K562 (cell line): ENCODE data around the gene CBL. TPM values are rescaled to one million over a fixed set of nuclear protein-coding genes. Genes with fewer than 3 reads are reported as not detected.

Source experiments
- ATAC-seq: fragments of 200-7000 bp; cut with Tn5 transposase; 3 replicates; pipeline ENCODE4 v1.9.1; 2020; ENCODE audit warnings: moderate library complexity
- BruUV-seq: library from RNA; stranded (reverse); fragments of 400-500 nt; replicated peaks from 2 replicates; lab custom pipeline; 2021; lab: Mats Ljungman, UMichigan
- CTCF ChIA-PET: fragments of 300-600 bp; formaldehyde crosslinking; extraction: SDS; loops from one replicate; lab custom pipeline; 2021; ENCODE audit warnings: low intra/inter-chr PET ratio; lab: Yijun Ruan, JAX
- POLR2A ChIA-PET: fragments of 300-600, 350-650 bp; sonication (Branson Sonifier 250); formaldehyde crosslinking; extraction: SDS; loops from one replicate; lab custom pipeline; 2021; ENCODE audit warnings: antibody characterized with exemption, inconsistent platforms; lab: Yijun Ruan, JAX
- DNase-seq, 4 experiments: peaks; one replicate each; pipeline versions ENCODE4 v3.0.0 to v3.0.0-alpha.2; 2011 to 2018; ENCODE audit warnings: low spot score in 3 of 4, mixed read lengths in 3 of 4; ENCODE audit errors: extremely low read depth in 1 of 4
- FAIRE-seq: peaks from 2 replicates; lab custom pipeline; 2011; peaks lifted over from hg19 to GRCh38; lab: Jason Lieb, UNC
- H2AFZ ChIP-seq: 2 replicates; pipeline ENCODE4 v1.6.0; 2011; ENCODE audit warnings: low read depth, low read length, control low read depth, inconsistent platforms
- H3K27ac ChIP-seq: fragments of 200-600 bp; 3 replicates; pipeline ENCODE4 v1.8.0; 2011; ENCODE audit warnings: low read depth, mild to moderate bottlenecking, control low read depth, inconsistent platforms, low read length, moderate library complexity, mixed read lengths; ENCODE audit errors: extremely low read depth
- H3K27me3 ChIP-seq, 2 experiments: fragments of 300-600 bp in 1 of 2; 2 replicates in 1 of 2; 3 replicates in 1 of 2; pipeline versions ENCODE4 v1.6.0 to v1.8.0; 2011; ENCODE audit warnings: inconsistent platforms in 2 of 2, low read length in 2 of 2, mild to moderate bottlenecking in 1 of 2, mixed read lengths in 1 of 2, moderate library complexity in 1 of 2; ENCODE audit not compliant: control insufficient read depth in 2 of 2, insufficient read depth in 2 of 2
- H3K36me3 ChIP-seq: fragments of 300-600 bp; 3 replicates; pipeline ENCODE4 v1.8.0; 2011; ENCODE audit warnings: mild to moderate bottlenecking, low read length, inconsistent platforms; ENCODE audit not compliant: control insufficient read depth, insufficient read depth
- H3K4me1 ChIP-seq, 2 experiments: fragments of 200-600 bp in 1 of 2; replicated peaks in 1 of 2; 2 replicates in 1 of 2; 3 replicates in 1 of 2; pipeline versions ENCODE4 v1.5.1 to v1.8.0; 2011; ENCODE audit warnings: inconsistent platforms in 2 of 2, low read length in 2 of 2, mild to moderate bottlenecking in 1 of 2, mixed read lengths in 1 of 2, moderate library complexity in 1 of 2; ENCODE audit not compliant: control insufficient read depth in 2 of 2, insufficient read depth in 2 of 2
- H3K4me2 ChIP-seq: 2 replicates; pipeline ENCODE4 v1.6.1; 2011; ENCODE audit warnings: low read length, control low read depth, inconsistent platforms, mixed read lengths; ENCODE audit not compliant: insufficient read depth
- H3K4me3 ChIP-seq: fragments of 200-600 bp; sonication (generic), shearing (Covaris generic); 2 replicates; pipeline ENCODE4 v1.5.1; 2016; ENCODE audit warnings: control low read depth, inconsistent platforms
- H3K79me2 ChIP-seq: fragments of 200-600 bp; 3 replicates; pipeline ENCODE4 v1.8.0; 2011; ENCODE audit warnings: low read length, inconsistent platforms; ENCODE audit not compliant: control insufficient read depth, insufficient read depth
- H3K9ac ChIP-seq, 2 experiments: 2 replicates each; pipeline versions ENCODE4 v1.6.0 to v1.6.1; 2011; ENCODE audit warnings: low read depth in 2 of 2, low read length in 2 of 2, control low read depth in 1 of 2, inconsistent platforms in 1 of 2, mild to moderate bottlenecking in 1 of 2, mixed read lengths in 1 of 2; ENCODE audit not compliant: insufficient read depth in 1 of 2
- H3K9me1 ChIP-seq: one replicate; pipeline ENCODE4 v1.6.0; 2011; ENCODE audit warnings: inconsistent platforms, mild to moderate bottlenecking, low read length, moderate library complexity; ENCODE audit not compliant: control insufficient read depth, insufficient read depth
- H3K9me3 ChIP-seq: replicated peaks from 2 replicates; pipeline ENCODE4 v1.5.1; 2011; ENCODE audit warnings: low read depth, low read length, inconsistent platforms; ENCODE audit not compliant: control insufficient read depth, insufficient read depth
- H4K20me1 ChIP-seq: replicated peaks from 2 replicates; pipeline ENCODE4 v1.6.1; 2011; ENCODE audit warnings: low read length, inconsistent platforms, mixed read lengths; ENCODE audit not compliant: control insufficient read depth, insufficient read depth
- ATF6 ChIP-seq: sonication (generic); formaldehyde crosslinking; IDR thresholded peaks from 2 replicates; pipeline ENCODE4 v1.4.0; 2020; ENCODE audit warnings: mild to moderate bottlenecking, missing genetic modification reagents
- RFX1 ChIP-seq: fragments of 450-650 bp; IDR thresholded peaks from 2 replicates; pipeline ENCODE4 v1.6.1; 2016; ENCODE audit warnings: mild to moderate bottlenecking, moderate library complexity
- ZFP1 ChIP-seq: fragments of 450-650 bp; formaldehyde crosslinking; IDR thresholded peaks from 2 replicates; pipeline ENCODE4 v1.4.0; 2020; ENCODE audit warnings: mild to moderate bottlenecking, mixed read lengths
- ZFX ChIP-seq: sonication (generic); formaldehyde crosslinking; IDR thresholded peaks from 2 replicates; pipeline ENCODE4 v1.8.0; 2022; ENCODE audit warnings: mild to moderate bottlenecking, missing genetic modification reagents, moderate library complexity
- ZNF444 ChIP-seq: fragments of 250-450 bp; sonication (Bioruptor Pico); IDR thresholded peaks from 2 replicates; pipeline ENCODE4 v1.4.0; 2020; ENCODE audit warnings: mild to moderate bottlenecking, moderate library complexity
- ZNF695 ChIP-seq: fragments of 450-650 bp; formaldehyde crosslinking; IDR thresholded peaks from 2 replicates; pipeline ENCODE4 v1.4.0; 2020; ENCODE audit warnings: mild to moderate bottlenecking, moderate library complexity
- ZSCAN32 ChIP-seq: fragments of 450-650 bp; formaldehyde crosslinking; IDR thresholded peaks from 2 replicates; pipeline ENCODE4 v1.4.0; 2020; ENCODE audit warnings: mild to moderate bottlenecking, moderate library complexity
- WGBS: fragments of 100-300 bp; shearing (Covaris generic); methylation state at CpG from one replicate; pipeline ENCODE4 v1.1.6; 2016; ENCODE audit warnings: low coverage, mixed read lengths; ENCODE audit not compliant: insufficient coverage; ENCODE audit errors: missing lambda C conversion rate; 5-methylcytosine and 5-hydroxymethylcytosine counted together
- in situ Hi-C: fragments of 300-500 bp; cut with MboI; formaldehyde crosslinking; loops from 4 replicates; pipeline ENCODE4 v1.15.0; 2018; ENCODE audit warnings: inconsistent platforms, mixed read lengths
- intact Hi-C: fragments of 100-400 bp; cut with micrococcal nuclease; formaldehyde crosslinking; loops from 2 replicates; pipeline ENCODE4 v1.14.2; 2022
- polyA plus RNA-seq, 8 experiments: library from polyadenylated mRNA; depleted of rRNA in 4 of 8; stranded (reverse) in 5 of 8; unstranded in 3 of 8; fragments of >200 nt; fragmentation: Nextera tagmentation in 2 of 8; fragmentation: Illumina TruSeq in 1 of 8; extraction: Ambion mirVana in 2 of 8; extraction: Trizol in 1 of 8; gene quantifications; 2 replicates each; pipeline versions ENCODE4 v1.2.1 to v1.2.3, GENCODE V29; 2011 to 2014; ENCODE audit warnings: inconsistent platforms in 1 of 8, missing spikeins in 1 of 8
- total RNA-seq, 7 experiments: library from RNA; depleted of rRNA in 6 of 7; stranded (reverse); fragments of >200 nt in 6 of 7; fragmentation: Illumina TruSeq in 2 of 7; extraction: Trizol in 2 of 7; gene quantifications; 2 replicates each; pipeline versions ENCODE4 v1.2.1 to v1.2.3, GENCODE V29; 2011 to 2021; ENCODE audit warnings: low replicate concordance in 1 of 7
- TF ChIP-seq, protein P1 (sequence below): fragments of 250-450 bp; sonication (Bioruptor Pico); IDR thresholded peaks from 2 replicates; pipeline ENCODE4 v1.5.0; 2021; ENCODE audit warnings: mild to moderate bottlenecking, borderline replicate concordance
- TF ChIP-seq, protein P2 (sequence below): fragments of 450-650 bp; IDR thresholded peaks from 2 replicates; pipeline ENCODE4 v1.6.1; 2018; ENCODE audit not compliant: partially characterized antibody
- TF ChIP-seq, protein P3 (sequence below): fragments of 250-450 bp; sonication (Bioruptor Pico); IDR thresholded peaks from 2 replicates; pipeline ENCODE4 v1.4.0; 2020; ENCODE audit warnings: mild to moderate bottlenecking, moderate library complexity, borderline replicate concordance

Gene CBL
- total and polyA plus RNA-seq, 9 of the 15 experiments (the other 6 are each of a cell fraction or from before 2014, with no cell fraction given) = 3.2 to 24.9 (median 9.9) TPM

DNA sequence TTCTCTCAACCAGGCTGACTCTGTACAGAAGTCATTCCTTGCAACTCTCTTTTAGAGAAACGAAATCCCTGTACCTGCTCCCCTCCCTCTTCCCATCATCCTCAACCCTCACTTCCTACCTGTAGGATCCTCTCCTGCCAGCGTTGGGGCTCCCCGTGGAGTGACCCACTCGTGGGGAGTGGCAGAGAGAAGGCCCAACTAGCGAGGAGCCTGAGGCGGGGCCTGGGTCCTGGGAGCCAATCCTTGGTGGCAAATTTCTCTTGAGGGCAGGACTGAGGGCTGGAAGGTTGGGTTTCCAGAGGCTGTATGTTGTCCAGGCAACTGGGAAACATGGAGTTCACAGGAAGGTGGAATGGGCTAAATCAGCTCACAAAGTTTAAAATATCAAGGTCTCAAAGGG lies 10.5 kb upstream of the CBL start:
- Histone ChIP-seq H3K9ac (no peak overlapping the region), H3K36me3 (no peaks in the 10 kb centered on the region), H3K4me1 (peaks cover 0 to 3% of the 10 kb centered on the region in 2 experiments; a peak in 2 of 5 replicates), H3K27me3 (no peaks in the 10 kb centered on the region), H3K4me3 (no peak overlapping the region), H2AFZ (peak overlapping the region; percentile 18; the same call in 1 of the 2 replicates), H4K20me1 (no peaks in the 10 kb centered on the region), H3K4me2 (no peak overlapping the region), H3K79me2 (no peaks in the 10 kb centered on the region), H3K9me1 (no peaks in the 10 kb centered on the region), H3K27ac (no peak overlapping the region), H3K9me3 (no peaks in the 10 kb centered on the region)
- no peak for FAIRE-seq
- BruUV-seq = no TSS peak
- WGBS = 6% methylated on average over 6 of the region's 6 CpGs
- in situ Hi-C loops = loop anchor here (5.0 kb wide), 1 partner anchor 93 kb away; the partner anchor contains the start of gene DPAGT1
- intact Hi-C loops = no loop called here
- ATAC-seq = peak; percentile 69
- POLR2A ChIA-PET = interaction anchor here (0.6 to 1.3 kb wide), 4 partner anchors 42 to 101 kb away, joined by 3 to 7 read pairs (median 4); partner anchors contain the start of gene DPAGT1
- CTCF ChIA-PET = interaction anchor here (0.6 kb wide), 1 partner anchor 46 kb away, joined by 4 read pairs; no protein-coding TSS in a partner anchor
- DNase-seq = peak; percentile 28 to 68 (median 61)
- TF ChIP-seq ZSCAN32 (CRISPR knock-in tag) = no peak
- no peak for TF ChIP-seq ZNF444
- TF ChIP-seq, protein P1, sequence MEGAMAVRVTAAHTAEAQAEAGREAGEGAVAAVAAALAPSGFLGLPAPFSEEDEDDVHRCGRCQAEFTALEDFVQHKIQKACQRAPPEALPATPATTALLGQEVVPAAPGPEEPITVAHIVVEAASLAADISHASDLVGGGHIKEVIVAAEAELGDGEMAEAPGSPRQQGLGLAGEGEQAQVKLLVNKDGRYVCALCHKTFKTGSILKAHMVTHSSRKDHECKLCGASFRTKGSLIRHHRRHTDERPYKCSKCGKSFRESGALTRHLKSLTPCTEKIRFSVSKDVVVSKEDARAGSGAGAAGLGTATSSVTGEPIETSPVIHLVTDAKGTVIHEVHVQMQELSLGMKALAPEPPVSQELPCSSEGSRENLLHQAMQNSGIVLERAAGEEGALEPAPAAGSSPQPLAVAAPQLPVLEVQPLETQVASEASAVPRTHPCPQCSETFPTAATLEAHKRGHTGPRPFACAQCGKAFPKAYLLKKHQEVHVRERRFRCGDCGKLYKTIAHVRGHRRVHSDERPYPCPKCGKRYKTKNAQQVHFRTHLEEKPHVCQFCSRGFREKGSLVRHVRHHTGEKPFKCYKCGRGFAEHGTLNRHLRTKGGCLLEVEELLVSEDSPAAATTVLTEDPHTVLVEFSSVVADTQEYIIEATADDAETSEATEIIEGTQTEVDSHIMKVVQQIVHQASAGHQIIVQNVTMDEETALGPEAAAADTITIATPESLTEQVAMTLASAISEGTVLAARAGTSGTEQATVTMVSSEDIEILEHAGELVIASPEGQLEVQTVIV (CRISPR knock-in tag) = no peak
- TF ChIP-seq, protein P2, sequence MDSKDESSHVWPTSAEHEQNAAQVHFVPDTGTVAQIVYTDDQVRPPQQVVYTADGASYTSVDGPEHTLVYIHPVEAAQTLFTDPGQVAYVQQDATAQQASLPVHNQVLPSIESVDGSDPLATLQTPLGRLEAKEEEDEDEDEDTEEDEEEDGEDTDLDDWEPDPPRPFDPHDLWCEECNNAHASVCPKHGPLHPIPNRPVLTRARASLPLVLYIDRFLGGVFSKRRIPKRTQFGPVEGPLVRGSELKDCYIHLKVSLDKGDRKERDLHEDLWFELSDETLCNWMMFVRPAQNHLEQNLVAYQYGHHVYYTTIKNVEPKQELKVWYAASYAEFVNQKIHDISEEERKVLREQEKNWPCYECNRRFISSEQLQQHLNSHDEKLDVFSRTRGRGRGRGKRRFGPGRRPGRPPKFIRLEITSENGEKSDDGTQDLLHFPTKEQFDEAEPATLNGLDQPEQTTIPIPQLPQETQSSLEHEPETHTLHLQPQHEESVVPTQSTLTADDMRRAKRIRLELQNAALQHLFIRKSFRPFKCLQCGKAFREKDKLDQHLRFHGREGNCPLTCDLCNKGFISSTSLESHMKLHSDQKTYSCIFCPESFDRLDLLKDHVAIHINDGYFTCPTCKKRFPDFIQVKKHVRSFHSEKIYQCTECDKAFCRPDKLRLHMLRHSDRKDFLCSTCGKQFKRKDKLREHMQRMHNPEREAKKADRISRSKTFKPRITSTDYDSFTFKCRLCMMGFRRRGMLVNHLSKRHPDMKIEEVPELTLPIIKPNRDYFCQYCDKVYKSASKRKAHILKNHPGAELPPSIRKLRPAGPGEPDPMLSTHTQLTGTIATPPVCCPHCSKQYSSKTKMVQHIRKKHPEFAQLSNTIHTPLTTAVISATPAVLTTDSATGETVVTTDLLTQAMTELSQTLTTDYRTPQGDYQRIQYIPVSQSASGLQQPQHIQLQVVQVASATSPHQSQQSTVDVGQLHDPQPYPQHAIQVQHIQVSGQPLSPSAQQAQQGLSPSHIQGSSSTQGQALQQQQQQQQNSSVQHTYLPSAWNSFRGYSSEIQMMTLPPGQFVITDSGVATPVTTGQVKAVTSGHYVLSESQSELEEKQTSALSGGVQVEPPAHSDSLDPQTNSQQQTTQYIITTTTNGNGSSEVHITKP = peak; percentile 86
- TF ChIP-seq, protein P3, sequence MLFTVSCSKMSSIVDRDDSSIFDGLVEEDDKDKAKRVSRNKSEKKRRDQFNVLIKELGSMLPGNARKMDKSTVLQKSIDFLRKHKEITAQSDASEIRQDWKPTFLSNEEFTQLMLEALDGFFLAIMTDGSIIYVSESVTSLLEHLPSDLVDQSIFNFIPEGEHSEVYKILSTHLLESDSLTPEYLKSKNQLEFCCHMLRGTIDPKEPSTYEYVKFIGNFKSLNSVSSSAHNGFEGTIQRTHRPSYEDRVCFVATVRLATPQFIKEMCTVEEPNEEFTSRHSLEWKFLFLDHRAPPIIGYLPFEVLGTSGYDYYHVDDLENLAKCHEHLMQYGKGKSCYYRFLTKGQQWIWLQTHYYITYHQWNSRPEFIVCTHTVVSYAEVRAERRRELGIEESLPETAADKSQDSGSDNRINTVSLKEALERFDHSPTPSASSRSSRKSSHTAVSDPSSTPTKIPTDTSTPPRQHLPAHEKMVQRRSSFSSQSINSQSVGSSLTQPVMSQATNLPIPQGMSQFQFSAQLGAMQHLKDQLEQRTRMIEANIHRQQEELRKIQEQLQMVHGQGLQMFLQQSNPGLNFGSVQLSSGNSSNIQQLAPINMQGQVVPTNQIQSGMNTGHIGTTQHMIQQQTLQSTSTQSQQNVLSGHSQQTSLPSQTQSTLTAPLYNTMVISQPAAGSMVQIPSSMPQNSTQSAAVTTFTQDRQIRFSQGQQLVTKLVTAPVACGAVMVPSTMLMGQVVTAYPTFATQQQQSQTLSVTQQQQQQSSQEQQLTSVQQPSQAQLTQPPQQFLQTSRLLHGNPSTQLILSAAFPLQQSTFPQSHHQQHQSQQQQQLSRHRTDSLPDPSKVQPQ (CRISPR knock-in tag) = no peak
- no peak for TF ChIP-seq ZNF695 (CRISPR knock-in tag)
- peak; percentile 67 for TF ChIP-seq RFX1
- TF ChIP-seq ZFP1 (CRISPR knock-in tag) = no peak
- TF ChIP-seq ZFX (CRISPR knock-in tag) = no peak
- TF ChIP-seq ATF6 (CRISPR knock-in tag) = no peak
